T-helper 22 cell (primary cell): ENCODE results near the gene INHA.

Experiments
- DNase-seq: peaks from one replicate; pipeline ENCODE4 v3.0.0-alpha.2; 2020; ENCODE audit warnings: low read depth

The INHA gene

GRCh38 chr2:219574484-219575311 is 2.6 kb downstream of the INHA start:
- no peak for DNase-seq

- DNase-seq, result no peak
Observed at GRCh38 chr2:219575566-219576504, 3.7 kb downstream of the INHA start.

- no peak for DNase-seq
Observed at GRCh38 chr2:219576505-219577388, 4.6 kb downstream of the INHA start.

- no peak for DNase-seq
Observed at GRCh38 chr2:219578811-219579613, 6.9 kb downstream of the INHA start.

- no peak for DNase-seq
Observed at GRCh38 chr2:219581346-219581745, 9.2 kb downstream of the INHA start.

GRCh38 chr2:219591091-219591490 is 19.0 kb downstream of the INHA start:
- DNase-seq, result no peak

- DNase-seq, result no peak
Observed at GRCh38 chr2:219592736-219593135, 20.6 kb downstream of the INHA start.

- no peak for DNase-seq
Observed at GRCh38 chr2:219593154-219593553, 21.0 kb downstream of the INHA start.

GRCh38 chr2:219595256-219595655 is 23.1 kb downstream of the INHA start:
- no peak for DNase-seq

GRCh38 chr2:219596954-219597551 is 24.9 kb downstream of the INHA start:
- DNase-seq, result no peak

- DNase-seq, result peak; percentile 82
Observed at GRCh38 chr2:219597552-219598307, 25.6 kb downstream of the INHA start, which contains the start of gene STK11IP. Gene STK11IP, plus strand, starts transcription at chr2:219597857. Its CDS starts 263 bp downstream, at chr2:219598120.

- no peak for DNase-seq
Observed at GRCh38 chr2:219598308-219599078, 26.4 kb downstream of the INHA start.

GRCh38 chr2:219603771-219604170 is 31.7 kb downstream of the INHA start:
- DNase-seq, result no peak

- DNase-seq, result no peak
Observed at GRCh38 chr2:219605607-219605954, 33.5 kb downstream of the INHA start.

GRCh38 chr2:219607931-219608330 is 35.8 kb downstream of the INHA start:
- DNase-seq, result no peak

GRCh38 chr2:219608399-219608964 is 36.4 kb downstream of the INHA start:
- DNase-seq, result no peak

GRCh38 chr2:219609149-219609750 is 37.1 kb downstream of the INHA start:
- no peak for DNase-seq

- DNase-seq, result no peak
Observed at GRCh38 chr2:219611306-219611705, 39.2 kb downstream of the INHA start.
